Osteocyte (in vitro differentiated cells): Measurements from ENCODE around the gene RABL3. TPM values are rescaled to one million over a fixed set of nuclear protein-coding genes. Genes with fewer than 3 reads are reported as not detected.

Source experiments
- DNase-seq: peaks from one replicate; pipeline ENCODE4 v3.0.0; 2021; ENCODE audit warnings: mixed read lengths; ENCODE audit not compliant: unreplicated experiment; ENCODE audit errors: extremely low spot score
- H3K27ac Mint-ChIP-seq: one replicate; pipeline ENCODE4 v1.8.0; 2021; ENCODE audit warnings: mild to moderate bottlenecking, mixed read lengths; ENCODE audit not compliant: unreplicated experiment
- H3K27me3 Mint-ChIP-seq: one replicate; pipeline ENCODE4 v1.8.0; 2021; ENCODE audit warnings: mixed read lengths; ENCODE audit not compliant: unreplicated experiment
- H3K36me3 Mint-ChIP-seq: one replicate; pipeline ENCODE4 v1.8.0; 2021; ENCODE audit warnings: mixed read lengths; ENCODE audit not compliant: unreplicated experiment
- H3K4me1 Mint-ChIP-seq: one replicate; pipeline ENCODE4 v1.8.0; 2021; ENCODE audit warnings: mixed read lengths; ENCODE audit not compliant: unreplicated experiment
- H3K4me3 Mint-ChIP-seq: one replicate; pipeline ENCODE4 v1.8.0; 2021; ENCODE audit warnings: mild to moderate bottlenecking, moderate library complexity, mixed read lengths; ENCODE audit not compliant: unreplicated experiment
- H3K9me3 Mint-ChIP-seq: one replicate; pipeline ENCODE4 v1.8.0; 2021; ENCODE audit warnings: mixed read lengths; ENCODE audit not compliant: unreplicated experiment
- CTCF ChIP-seq: fragments of 200-600 bp; sonication (generic); IDR thresholded peaks from 2 replicates; pipeline ENCODE4 v1.5.0; 2021; ENCODE audit warnings: antibody characterized with exemption, mild to moderate bottlenecking, moderate library complexity
- total RNA-seq: library from RNA; stranded (reverse); gene quantifications from 2 replicates; pipeline ENCODE4 v1.2.1, GENCODE V29; 2021

RABL3 gene
- total RNA-seq, 1 donor from 2014 or later = 17.4 TPM

GRCh38 chr3:120649830-120650233, 92.5 kb downstream of the RABL3 start:
- Mint-ChIP-seq H3K4me1 (peaks cover 32% of the 10 kb centered on the region), H3K27ac (no peak overlapping the region), H3K4me3 (no peak overlapping the region), H3K36me3 (no peaks in the 10 kb centered on the region), H3K27me3 (no peaks in the 10 kb centered on the region), H3K9me3 (no peaks in the 10 kb centered on the region)
- DNase-seq = no peak
- TF ChIP-seq CTCF = no peak

- no peaks in the 10 kb centered on the region for H3K9me3 Mint-ChIP-seq
Observed at GRCh38 chr3:120648290-120648689, 94.0 kb downstream of the RABL3 start.

GRCh38 chr3:120646771-120647432, 95.4 kb downstream of the RABL3 start:
- TF ChIP-seq CTCF = no peak
- no peak overlapping the region for H3K4me3 Mint-ChIP-seq
- no peaks in the 10 kb centered on the region for H3K9me3 Mint-ChIP-seq
- no peaks in the 10 kb centered on the region for H3K36me3 Mint-ChIP-seq
- no peaks in the 10 kb centered on the region for H3K27me3 Mint-ChIP-seq
- DNase-seq = no peak
- H3K27ac Mint-ChIP-seq = no peak overlapping the region
- peaks cover 29% of the 10 kb centered on the region for H3K4me1 Mint-ChIP-seq

More at GRCh38 chr3:120648290-120648689, 94.0 kb downstream of the RABL3 start:
- Mint-ChIP-seq H3K27ac (no peak overlapping the region), H3K4me1 (peaks cover 39% of the 10 kb centered on the region), H3K27me3 (no peaks in the 10 kb centered on the region), H3K4me3 (no peak overlapping the region), H3K36me3 (no peaks in the 10 kb centered on the region)
- TF ChIP-seq CTCF = no peak
- no peak for DNase-seq

GRCh38 chr3:120645083-120645845, 97.1 kb downstream of the RABL3 start:
- Mint-ChIP-seq H3K27ac (peak overlapping the region; percentile 42), H3K4me3 (no peak overlapping the region), H3K9me3 (no peaks in the 10 kb centered on the region), H3K36me3 (no peaks in the 10 kb centered on the region), H3K27me3 (no peaks in the 10 kb centered on the region), H3K4me1 (peaks cover 29% of the 10 kb centered on the region)
- TF ChIP-seq CTCF = no peak
- DNase-seq = no peak

GRCh38 chr3:120642368-120642948, 99.9 kb downstream of the RABL3 start:
- no peak overlapping the region for H3K4me3 Mint-ChIP-seq
- no peak for TF ChIP-seq CTCF
- no peak overlapping the region for H3K27ac Mint-ChIP-seq
- H3K4me1 Mint-ChIP-seq = peaks cover 26% of the 10 kb centered on the region
- H3K36me3 Mint-ChIP-seq = no peaks in the 10 kb centered on the region
- no peak for DNase-seq
- no peaks in the 10 kb centered on the region for H3K27me3 Mint-ChIP-seq
- no peaks in the 10 kb centered on the region for H3K9me3 Mint-ChIP-seq
